NCI-H2107 treated with DMSO at 0.1 percent for 48 hours (cell line): Measurements from ENCODE around the gene RPS2.
A peak's percentile ranks its signal among the peaks of the same experiment; 100 is the strongest.

Experiments
- DNase-seq: peaks from one replicate; lab custom pipeline; 2025; ENCODE audit not compliant: unreplicated experiment; lab: John Stamatoyannopoulos, UW

RPS2 gene

GRCh38 chr16:1982991-1983543 is 18.4 kb upstream of the RPS2 start:
- DNase-seq, result no peak

GRCh38 chr16:1982013-1982433 is 17.4 kb upstream of the RPS2 start:
- DNase-seq, result no peak

GRCh38 chr16:1981398-1981836 is 16.8 kb upstream of the RPS2 start, which contains the start of gene NOXO1:
Gene NOXO1, minus strand, starts transcription at chr16:1981469. Its CDS starts 290 bp downstream, at chr16:1981179.
- DNase-seq, result no peak

GRCh38 chr16:1980770-1981087 is 16.1 kb upstream of the RPS2 start:
- no peak for DNase-seq

DNA sequence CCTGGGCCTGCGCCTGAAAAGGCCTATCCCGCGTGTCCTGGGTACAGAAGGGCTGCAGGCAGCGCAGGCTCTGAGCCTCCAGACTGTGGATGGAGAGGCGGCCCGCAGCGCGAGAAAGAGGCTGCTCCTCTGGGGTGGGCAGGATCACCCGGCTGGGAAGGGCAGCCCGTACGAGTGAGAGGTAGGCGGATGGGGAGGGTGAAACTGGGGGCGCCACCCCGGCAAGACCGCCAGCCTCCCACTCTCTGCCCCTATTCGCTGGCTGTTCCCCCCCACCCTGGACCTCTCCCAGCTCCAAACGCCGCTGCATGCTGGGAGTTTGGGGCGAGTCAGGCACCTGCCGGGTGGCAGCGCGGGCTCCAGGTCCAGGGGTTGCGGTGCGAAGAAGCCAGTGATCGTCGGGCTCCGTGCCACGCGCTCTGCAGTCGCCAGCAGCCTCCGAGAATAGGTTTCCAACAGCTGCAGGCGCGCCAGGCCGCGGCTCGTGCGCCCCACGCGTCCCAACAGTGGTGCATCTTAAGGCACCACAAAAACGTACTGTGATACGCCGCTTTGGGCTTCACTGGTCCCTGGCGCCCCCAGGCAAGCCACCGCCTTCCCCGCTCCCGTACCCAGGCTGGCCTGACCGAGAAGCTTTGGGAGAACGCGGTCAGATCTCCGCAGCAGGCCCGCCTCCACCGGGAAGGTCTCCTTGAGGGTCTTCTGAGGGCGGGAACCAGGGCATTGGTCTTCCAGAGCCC is 15.6 kb upstream of the RPS2 start:
- no peak for DNase-seq

GRCh38 chr16:1979271-1980029 is 14.8 kb upstream of the RPS2 start:
- no peak for DNase-seq

DNA sequence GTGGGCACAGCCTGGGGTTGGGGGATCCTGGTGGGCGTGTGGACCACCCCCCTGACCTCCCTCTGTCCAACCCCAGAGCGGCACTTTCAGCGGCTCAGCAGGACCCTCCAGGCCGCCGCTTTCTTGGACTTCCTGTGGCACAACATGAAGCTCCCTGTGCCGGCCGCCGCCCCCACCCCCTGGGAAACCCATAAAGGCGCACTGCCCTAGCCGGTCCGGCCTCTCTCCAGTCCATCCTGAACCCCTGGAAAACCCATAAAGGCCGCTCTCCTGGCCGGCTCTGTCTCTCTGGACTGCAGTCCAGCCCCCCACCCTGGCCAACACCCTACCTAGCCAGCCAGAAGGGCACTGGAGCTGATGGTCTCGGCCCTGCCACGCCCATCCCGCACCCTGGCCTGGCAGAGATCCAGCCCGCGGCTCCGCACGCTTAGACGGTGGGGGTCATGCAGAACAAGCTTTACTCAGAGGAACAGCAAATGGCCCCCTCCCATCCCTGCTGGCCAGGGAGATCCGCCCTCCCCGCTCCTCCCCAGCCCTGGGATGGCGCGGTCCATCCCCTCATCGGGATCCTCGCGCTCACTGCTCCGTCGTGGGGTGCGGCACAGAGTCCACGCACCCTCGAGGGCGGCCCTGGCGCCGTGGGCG is 14.0 kb upstream of the RPS2 start:
- DNase-seq, result no peak

DNA sequence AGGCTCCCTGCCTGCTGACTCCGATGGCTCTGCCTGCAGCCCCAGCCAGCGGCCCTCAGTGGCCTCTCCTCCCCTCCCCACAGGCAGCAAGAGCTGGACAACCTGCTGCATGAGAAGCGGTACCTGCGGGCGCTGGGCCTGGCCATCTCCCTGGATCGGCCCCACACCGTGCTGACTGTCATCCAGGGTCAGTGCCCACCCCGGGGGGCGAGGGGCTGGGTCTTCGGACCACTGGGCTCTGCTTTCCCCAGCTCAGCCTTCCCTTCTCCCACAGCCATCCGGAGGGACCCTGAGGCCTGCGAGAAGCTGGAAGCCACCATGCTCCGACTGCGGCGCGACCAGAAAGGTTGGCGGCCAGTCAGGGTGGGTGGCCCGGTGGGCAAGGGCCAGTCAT is 13.2 kb upstream of the RPS2 start:
- DNase-seq, result no peak

GRCh38 chr16:1976951-1977874 is 12.6 kb upstream of the RPS2 start:
- no peak for DNase-seq

GRCh38 chr16:1976216-1976520 is 11.5 kb upstream of the RPS2 start:
- DNase-seq, result no peak

DNA sequence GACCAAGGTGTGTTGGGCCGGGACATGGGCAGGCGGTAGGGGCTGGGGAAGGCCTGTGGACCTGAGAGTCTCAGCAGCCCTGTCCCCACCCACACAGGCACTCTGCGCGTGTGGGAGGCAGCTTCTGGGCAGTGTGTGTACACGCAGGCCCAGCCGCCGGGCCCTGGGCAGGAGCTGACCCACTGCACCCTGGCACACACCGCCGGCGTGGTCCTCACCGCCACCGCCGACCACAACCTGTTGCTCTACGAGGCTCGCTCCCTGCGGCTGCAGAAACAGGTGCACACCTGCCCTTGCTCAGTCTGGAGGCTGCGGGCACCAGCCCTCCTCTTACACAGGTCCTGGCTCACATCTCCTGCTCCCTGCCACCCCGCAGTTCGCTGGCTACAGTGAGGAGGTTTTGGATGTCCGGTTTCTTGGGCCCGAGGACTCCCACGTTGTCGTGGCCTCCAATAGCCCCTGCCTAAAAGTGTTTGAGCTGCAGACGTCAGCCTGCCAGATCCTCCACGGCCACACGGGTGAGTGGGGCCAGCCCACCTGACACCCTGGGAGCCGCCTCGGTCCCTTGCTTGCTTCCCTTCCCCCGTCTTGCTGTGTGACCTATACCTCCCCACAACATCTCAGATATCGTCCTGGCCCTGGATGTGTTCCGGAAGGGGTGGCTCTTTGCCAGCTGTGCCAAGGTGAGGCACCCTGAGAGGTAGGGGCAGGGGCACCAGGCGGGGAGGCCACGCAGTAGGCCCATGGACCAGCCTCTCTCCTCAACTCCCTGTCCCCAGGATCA is 11.0 kb upstream of the RPS2 start:
- DNase-seq, result no peak

- DNase-seq, result no peak
These were observed 9.8 kb upstream of the RPS2 start for GRCh38 chr16:1974157-1975070.

GRCh38 chr16:1973461-1974156 is 9.0 kb upstream of the RPS2 start:
- no peak for DNase-seq

GRCh38 chr16:1972490-1972877 is 7.9 kb upstream of the RPS2 start:
- no peak for DNase-seq

GRCh38 chr16:1971796-1972489 is 7.3 kb upstream of the RPS2 start, which contains the start of gene TBL3:
Gene TBL3, plus strand, starts transcription at chr16:1972053. Its CDS starts 112 bp downstream, at chr16:1972165.
- peak; percentile 81 for DNase-seq

DNA sequence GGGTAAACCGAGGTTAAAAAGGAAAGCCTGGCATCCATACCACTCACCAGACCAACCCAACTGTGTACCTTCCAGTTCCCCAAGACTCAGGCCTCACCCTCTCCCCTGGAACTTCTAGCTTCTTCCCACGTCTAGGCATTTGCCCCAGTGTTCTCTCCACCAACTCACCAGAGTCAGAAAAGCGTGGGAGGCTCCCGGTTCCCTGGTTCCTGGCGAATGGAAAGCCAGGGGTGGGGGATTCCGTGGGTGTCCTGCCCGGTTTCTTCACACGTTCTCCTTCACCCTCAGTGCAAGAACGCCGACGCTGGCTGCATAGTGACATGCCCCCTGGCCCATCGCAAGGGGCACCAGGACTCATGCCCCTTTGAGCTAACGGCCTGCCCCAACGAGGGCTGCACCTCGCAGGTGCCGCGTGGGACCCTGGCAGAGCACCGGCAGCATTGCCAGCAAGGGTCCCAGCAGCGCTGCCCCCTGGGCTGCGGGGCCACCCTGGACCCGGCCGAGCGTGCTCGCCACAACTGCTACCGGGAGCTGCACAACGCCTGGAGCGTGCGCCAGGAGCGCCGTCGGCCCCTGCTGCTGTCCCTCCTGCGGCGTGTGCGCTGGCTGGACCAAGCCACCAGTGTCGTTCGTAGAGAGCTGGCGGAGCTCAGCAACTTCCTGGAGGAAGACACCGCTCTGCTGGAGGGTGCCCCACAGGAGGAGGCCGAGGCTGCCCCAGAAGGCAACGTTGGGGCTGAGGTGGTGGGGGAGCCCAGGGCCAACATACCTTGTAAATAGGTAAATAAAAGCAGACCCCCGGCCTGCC is 3.7 kb upstream of the RPS2 start:
- no peak for DNase-seq

- DNase-seq, result no peak
These were observed 1.8 kb upstream of the RPS2 start, which contains the start of gene RNF151 for GRCh38 chr16:1966460-1966859. Gene RNF151, plus strand, starts transcription at chr16:1966856. Its CDS starts 26 bp downstream, at chr16:1966882.
